ENCODE data around the gene ARHGAP29.
A peak's percentile ranks its signal among the peaks of the same experiment; 100 is the strongest.

DNA sequence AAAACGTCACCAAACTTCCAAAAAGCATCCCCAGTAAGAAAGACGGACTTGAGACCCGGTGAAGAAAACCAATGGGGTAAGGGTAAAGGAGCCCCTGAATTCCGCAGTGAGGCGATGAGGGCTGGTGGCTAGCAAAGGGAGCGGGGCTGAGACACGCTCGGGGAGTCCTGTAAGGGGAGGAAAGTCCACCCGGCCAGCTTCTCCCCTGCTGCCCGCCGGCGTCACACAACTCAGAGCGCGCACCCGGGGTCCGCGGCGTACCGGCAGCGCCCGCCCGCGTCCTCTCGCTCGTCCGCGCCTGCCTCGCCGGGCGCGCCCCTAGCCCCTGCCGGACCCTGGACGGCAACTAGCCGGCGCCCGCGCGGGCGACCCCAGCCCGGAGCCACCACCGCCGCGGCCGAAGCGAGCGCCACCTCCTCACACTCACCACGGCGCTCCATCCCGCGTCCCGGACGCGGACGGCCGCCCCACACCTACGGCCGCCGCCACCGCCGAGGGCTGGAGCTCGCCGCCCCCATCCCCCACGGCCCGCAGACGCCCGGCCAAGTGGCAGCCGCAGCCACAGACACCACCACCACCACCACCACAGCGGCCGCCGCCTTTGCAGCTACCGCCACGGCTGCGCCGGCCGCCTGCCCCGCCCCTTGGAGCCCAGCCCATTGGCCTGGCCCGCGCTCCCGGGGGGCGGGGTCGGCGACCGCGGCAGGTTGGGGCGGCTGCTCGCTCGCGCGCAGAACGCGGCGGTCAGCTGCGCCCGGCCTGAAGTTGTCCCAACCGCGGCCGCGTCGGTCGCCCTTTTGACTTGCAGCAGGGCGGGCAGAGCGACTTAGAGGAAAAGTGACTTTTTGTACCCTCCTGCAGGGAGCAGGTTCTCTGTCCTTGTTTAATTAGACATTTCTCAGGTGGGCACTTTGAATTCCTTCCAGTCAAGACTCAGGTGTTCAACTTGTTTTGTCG, 10.0 kb upstream of the ARHGAP29 start:
- TF ChIP-seq HDAC2 (IDR thresholded peaks at IDR 0.05; ENCODE audit: borderline replicate concordance in 1 of 2, low read depth in 2 of 2, low read length in 2 of 2) (0 out of 4 replicates have a peak, but pooled peaks of 1 of the 2 experiments have one; percentile 34), POLR2AphosphoS5 (IDR thresholded peaks at IDR 0.05; ENCODE audit: low read depth, low read length) (no peak), EGR1 (IDR thresholded peaks at IDR 0.05; ENCODE audit: borderline replicate concordance, low read depth, low read length) (peak; percentile 70; the same call in 1 of the 2 replicates), JUN (IDR thresholded peaks at IDR 0.05; ENCODE audit: low read depth, low read length) (no peak)
- TF ChIP-seq, protein P1, sequence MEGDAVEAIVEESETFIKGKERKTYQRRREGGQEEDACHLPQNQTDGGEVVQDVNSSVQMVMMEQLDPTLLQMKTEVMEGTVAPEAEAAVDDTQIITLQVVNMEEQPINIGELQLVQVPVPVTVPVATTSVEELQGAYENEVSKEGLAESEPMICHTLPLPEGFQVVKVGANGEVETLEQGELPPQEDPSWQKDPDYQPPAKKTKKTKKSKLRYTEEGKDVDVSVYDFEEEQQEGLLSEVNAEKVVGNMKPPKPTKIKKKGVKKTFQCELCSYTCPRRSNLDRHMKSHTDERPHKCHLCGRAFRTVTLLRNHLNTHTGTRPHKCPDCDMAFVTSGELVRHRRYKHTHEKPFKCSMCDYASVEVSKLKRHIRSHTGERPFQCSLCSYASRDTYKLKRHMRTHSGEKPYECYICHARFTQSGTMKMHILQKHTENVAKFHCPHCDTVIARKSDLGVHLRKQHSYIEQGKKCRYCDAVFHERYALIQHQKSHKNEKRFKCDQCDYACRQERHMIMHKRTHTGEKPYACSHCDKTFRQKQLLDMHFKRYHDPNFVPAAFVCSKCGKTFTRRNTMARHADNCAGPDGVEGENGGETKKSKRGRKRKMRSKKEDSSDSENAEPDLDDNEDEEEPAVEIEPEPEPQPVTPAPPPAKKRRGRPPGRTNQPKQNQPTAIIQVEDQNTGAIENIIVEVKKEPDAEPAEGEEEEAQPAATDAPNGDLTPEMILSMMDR (IDR thresholded peaks at IDR 0.05; ENCODE audit: control extremely low read depth in 1 of 3, insufficient read depth in 1 of 3, low read depth in 1 of 3, low read length in 3 of 3) = 0 out of 4 replicates have a peak, but pooled peaks of 1 of the 3 experiments have one; percentile 1
